Endodermal cell (in vitro differentiated cells): ENCODE measurements around the gene KDM6A. TPM values are rescaled to one million over a fixed set of nuclear protein-coding genes. Genes with fewer than 3 reads are reported as not detected.
A peak's percentile ranks its signal among the peaks of the same experiment; 100 is the strongest.

Source experiments
- DNase-seq: peaks from one replicate; pipeline ENCODE4 v3.0.0-alpha.2; 2017
- H3K27ac ChIP-seq: 2 replicates; pipeline ENCODE4 v1.5.1; 2013; ENCODE audit warnings: mild to moderate bottlenecking, low read depth, low read length, moderate library complexity
- H3K27me3 ChIP-seq: 2 replicates; pipeline ENCODE4 v1.6.1; 2013; ENCODE audit warnings: mild to moderate bottlenecking, low read length, moderate library complexity; ENCODE audit not compliant: insufficient read depth, control insufficient read depth, poor library complexity, severe bottlenecking
- H3K36me3 ChIP-seq: 2 replicates; pipeline ENCODE4 v1.7.0; 2013; ENCODE audit warnings: mild to moderate bottlenecking, low read length, moderate library complexity; ENCODE audit not compliant: control insufficient read depth, insufficient read depth
- H3K4me1 ChIP-seq: one replicate; pipeline ENCODE4 v1.7.0; 2013; ENCODE audit warnings: low read length; ENCODE audit not compliant: control insufficient read depth, insufficient read depth
- H3K4me3 ChIP-seq: 2 replicates; pipeline ENCODE4 v1.5.1; 2013; ENCODE audit warnings: mild to moderate bottlenecking, low read length, moderate library complexity
- H3K9ac ChIP-seq: 2 replicates; pipeline ENCODE4 v1.6.1; 2013; ENCODE audit warnings: mild to moderate bottlenecking, low read length, moderate library complexity; ENCODE audit not compliant: poor library complexity, severe bottlenecking; ENCODE audit errors: extremely low read depth
- H3K9me3 ChIP-seq: 2 replicates; pipeline ENCODE4 v1.6.1; 2013; ENCODE audit warnings: mild to moderate bottlenecking, low read length, moderate library complexity; ENCODE audit not compliant: control insufficient read depth
- H3K27ac Mint-ChIP-seq: 2 replicates; pipeline ENCODE4 v1.8.0; 2020; ENCODE audit warnings: mixed read lengths
- H3K27me3 Mint-ChIP-seq: 2 replicates; pipeline ENCODE4 v1.8.0; 2021; ENCODE audit warnings: mild to moderate bottlenecking, mixed read lengths; ENCODE audit not compliant: insufficient read depth
- H3K36me3 Mint-ChIP-seq: 2 replicates; pipeline ENCODE4 v1.8.0; 2020; ENCODE audit warnings: low read depth, mixed read lengths
- H3K4me1 Mint-ChIP-seq: 2 replicates; pipeline ENCODE4 v1.8.0; 2020; ENCODE audit warnings: mixed read lengths
- H3K4me3 Mint-ChIP-seq: 2 replicates; pipeline ENCODE4 v1.8.0; 2020; ENCODE audit warnings: mild to moderate bottlenecking, moderate library complexity, mixed read lengths
- H3K9me3 Mint-ChIP-seq: 2 replicates; pipeline ENCODE4 v1.8.0; 2020; ENCODE audit warnings: mild to moderate bottlenecking, mixed read lengths
- CTCF ChIP-seq: fragments of 200-600 bp; sonication (generic); conservative IDR thresholded peaks from 2 replicates; pipeline ENCODE4 v1.5.0; 2021; ENCODE audit warnings: antibody characterized with exemption, mild to moderate bottlenecking
- WGBS, 2 experiments: methylation state at CpG; one replicate each; pipeline versions ENCODE4 v1.1.5 to v1.1.7; 2013; ENCODE audit warnings: missing lambda C conversion rate in 2 of 2, mixed read lengths in 1 of 2; ENCODE audit not compliant: insufficient coverage in 1 of 2, insufficient read length in 1 of 2; 5-methylcytosine and 5-hydroxymethylcytosine counted together
- total RNA-seq, 2 donors: library from RNA; stranded (reverse); fragmentation: NEBNext Ultra II Directional in 1 of 2; extraction: Animal tissue kit (Norgen Biotek cat#: 25700) in 1 of 2; gene quantifications; 2 replicates in 1 of 2; 3 replicates in 1 of 2; pipeline ENCODE4 v1.2.1, GENCODE V29; 2021

Gene KDM6A
- total RNA-seq, 2 donors from 2014 or later: 62.1 to 64.6 TPM

GRCh38 chrX:44973420-44973932 lies 100.5 kb downstream of the KDM6A start:
- H3K4me1 Mint-ChIP-seq: peaks cover 1% of the 10 kb centered on the region
- Histone ChIP-seq H3K9ac (no peak overlapping the region), H3K4me3 (no peak overlapping the region), H3K27me3 (no peaks in the 10 kb centered on the region), H3K9me3 (peaks cover 37% of the 10 kb centered on the region), H3K4me1 (no peaks in the 10 kb centered on the region), H3K36me3 (peaks cover 63% of the 10 kb centered on the region), H3K27ac (no peak overlapping the region)
- no peak for DNase-seq
- WGBS, 2 experiments: no CpG with 5 or more reads among the region's 5 CpGs
- H3K4me3 Mint-ChIP-seq: no peak overlapping the region
- H3K36me3 Mint-ChIP-seq: peaks cover 61% of the 10 kb centered on the region
- H3K27me3 Mint-ChIP-seq: no peaks in the 10 kb centered on the region
- no peak overlapping the region for H3K27ac Mint-ChIP-seq
- H3K9me3 Mint-ChIP-seq: peaks cover 57% of the 10 kb centered on the region
- no peak for TF ChIP-seq CTCF

DNA sequence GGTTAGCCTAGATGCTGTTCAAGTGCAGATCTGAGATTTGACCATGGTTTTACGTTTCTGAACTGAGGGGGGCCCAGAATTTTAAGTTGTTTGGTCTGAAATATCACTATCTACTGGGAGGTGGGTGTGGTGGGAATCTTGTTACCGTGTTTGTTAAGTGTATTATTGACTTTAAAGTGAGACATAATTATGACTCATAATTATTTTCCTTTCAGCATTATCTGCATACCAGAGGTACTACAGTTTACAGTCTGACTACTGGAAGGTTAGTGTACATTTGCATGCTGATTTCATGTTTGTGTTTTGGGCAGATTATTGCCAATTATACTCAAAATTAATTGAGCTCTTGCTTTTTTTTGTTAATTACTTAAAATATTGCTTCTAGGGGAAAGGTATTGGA lies 101.5 kb downstream of the KDM6A start:
- Histone ChIP-seq H3K36me3 (peaks cover 72% of the 10 kb centered on the region), H3K9ac (no peak overlapping the region), H3K27me3 (no peaks in the 10 kb centered on the region), H3K9me3 (peaks cover 37% of the 10 kb centered on the region), H3K4me3 (peak overlapping the region; percentile 26), H3K27ac (no peak overlapping the region), H3K4me1 (no peaks in the 10 kb centered on the region)
- DNase-seq: no peak
- peaks cover 67% of the 10 kb centered on the region for H3K36me3 Mint-ChIP-seq
- peaks cover 1% of the 10 kb centered on the region for H3K4me1 Mint-ChIP-seq
- 100% methylated on average over 1 of the region's 2 CpGs; no CpG with 5 or more reads in 1 of the 2 experiments for WGBS, 2 experiments
- H3K9me3 Mint-ChIP-seq: peaks cover 63% of the 10 kb centered on the region
- TF ChIP-seq CTCF: no peak
- no peaks in the 10 kb centered on the region for H3K27me3 Mint-ChIP-seq
- no peak overlapping the region for H3K4me3 Mint-ChIP-seq
- H3K27ac Mint-ChIP-seq: no peak overlapping the region

DNA sequence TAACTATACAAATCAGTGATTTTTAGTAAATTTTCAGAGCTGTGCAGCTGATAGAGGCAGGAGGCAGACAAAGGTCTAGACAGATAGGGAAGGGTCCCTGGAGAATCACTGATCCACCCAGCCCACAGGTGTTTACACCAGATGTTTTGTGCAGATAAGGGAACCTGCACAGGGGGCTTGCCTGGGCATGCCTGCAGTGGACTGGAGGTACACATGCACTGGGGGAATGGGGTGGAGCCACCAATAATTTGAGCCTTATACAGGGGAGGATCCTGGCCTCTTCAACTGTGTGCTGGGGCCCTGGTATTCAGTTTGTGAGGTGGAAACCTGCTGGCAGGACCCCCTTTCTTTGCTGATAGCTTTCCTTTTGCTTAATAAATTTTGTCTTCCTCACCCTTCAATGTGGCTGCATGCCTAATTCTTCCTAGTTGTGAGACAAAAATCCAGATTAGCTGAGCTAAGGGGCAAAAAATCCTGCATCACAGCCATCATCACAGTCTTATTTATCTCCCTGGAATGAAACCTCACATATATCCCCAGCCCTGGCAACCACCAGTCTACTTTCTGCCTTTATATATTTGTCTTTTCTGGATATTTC lies 102.8 kb downstream of the KDM6A start:
- no peak overlapping the region for H3K4me3 Mint-ChIP-seq
- H3K9ac ChIP-seq: no peak overlapping the region
- TF ChIP-seq CTCF: no peak
- no peaks in the 10 kb centered on the region for H3K4me1 ChIP-seq
- peaks cover 70% of the 10 kb centered on the region for H3K36me3 ChIP-seq
- no peaks in the 10 kb centered on the region for H3K27me3 Mint-ChIP-seq
- H3K36me3 Mint-ChIP-seq: peaks cover 67% of the 10 kb centered on the region
- no peaks in the 10 kb centered on the region for H3K4me1 Mint-ChIP-seq
- H3K9me3 ChIP-seq: peaks cover 37% of the 10 kb centered on the region
- H3K9me3 Mint-ChIP-seq: peaks cover 66% of the 10 kb centered on the region
- H3K27ac Mint-ChIP-seq: no peak overlapping the region
- no peaks in the 10 kb centered on the region for H3K27me3 ChIP-seq
- no peak overlapping the region for H3K4me3 ChIP-seq
- H3K27ac ChIP-seq: no peak overlapping the region
- DNase-seq: no peak
